Right renal pelvis (tissue), 4 donors: ENCODE results near the gene SELE. TPM values are rescaled to one million over a fixed set of nuclear protein-coding genes. Genes with fewer than 3 reads are reported as not detected.
"Not testable (repeated sequence)": the region's sequence is repeated elsewhere in the genome, so short reads cannot be mapped to it uniquely, and the experiment has no call there.

Source experiments
- DNase-seq, 4 donors: peaks; one replicate each; pipeline ENCODE4 v3.0.0-alpha.2; 2013; ENCODE audit warnings: low read depth in 4 of 4, low spot score in 3 of 4, missing footprints in 1 of 4
- polyA plus RNA-seq, 4 donors: library from polyadenylated mRNA; unstranded; fragments of 120-200 nt; gene quantifications; one replicate each; pipeline ENCODE4 v1.2.1, GENCODE V29; 2013; ENCODE audit not compliant: insufficient read length in 4 of 4

Gene SELE
- polyA plus RNA-seq, 4 donors: 0.42 to 0.81 (median 0.54) TPM

GRCh38 chr1:169724168-169724567 lies 9.7 kb downstream of the SELE start:
- DNase-seq: no peak

- DNase-seq: no peak
Measured at GRCh38 chr1:169723763-169724162, 10.1 kb downstream of the SELE start.

GRCh38 chr1:169722779-169723178 lies 11.1 kb downstream of the SELE start:
- no peak for DNase-seq

- not testable (repeated sequence) for DNase-seq
Measured at GRCh38 chr1:169715100-169715499, 18.8 kb downstream of the SELE start.

- DNase-seq: not testable (repeated sequence)
Measured at GRCh38 chr1:169713090-169713489, 20.8 kb downstream of the SELE start.

GRCh38 chr1:169712309-169712631 lies 21.6 kb downstream of the SELE start:
- no peak for DNase-seq

- DNase-seq: peak; percentile 23 to 40 (median 26)
Measured at GRCh38 chr1:169711469-169712308, 22.2 kb downstream of the SELE start, which contains the start of gene SELL. Gene SELL, minus strand, starts transcription at chr1:169711620. Its CDS starts 122 bp downstream, at chr1:169711498.

GRCh38 chr1:169708647-169709046 lies 25.2 kb downstream of the SELE start:
- DNase-seq: no peak

- no peak for DNase-seq
Measured at GRCh38 chr1:169707912-169708604, 25.8 kb downstream of the SELE start.

GRCh38 chr1:169704797-169705196 lies 29.1 kb downstream of the SELE start:
- no peak for DNase-seq

GRCh38 chr1:169701261-169702005 lies 32.4 kb downstream of the SELE start:
- no peak for DNase-seq

GRCh38 chr1:169699707-169700106 lies 34.2 kb downstream of the SELE start:
- no peak for DNase-seq

GRCh38 chr1:169698976-169699375 lies 34.9 kb downstream of the SELE start:
- no peak for DNase-seq

GRCh38 chr1:169697755-169698154 lies 36.1 kb downstream of the SELE start:
- no peak for DNase-seq

- DNase-seq: no peak
Measured at GRCh38 chr1:169696273-169697100, 37.4 kb downstream of the SELE start.

- no peak for DNase-seq
Measured at GRCh38 chr1:169694304-169695075, 39.4 kb downstream of the SELE start.

GRCh38 chr1:169692756-169693460 lies 41.0 kb downstream of the SELE start:
- no peak for DNase-seq

- no peak for DNase-seq
Measured at GRCh38 chr1:169690489-169690888, 43.4 kb downstream of the SELE start.

- DNase-seq: no peak
Measured at GRCh38 chr1:169689395-169689794, 44.5 kb downstream of the SELE start.
